PC-9 (cell line): ENCODE measurements around the gene HLCS.

ENCODE experiments used
- EZH2 ChIP-seq: fragments of 200-600 bp; sonication (generic); IDR thresholded peaks from 2 replicates; pipeline ENCODE4 v1.8.0; 2017; ENCODE audit warnings: antibody characterized with exemption, low read depth
- TF ChIP-seq, protein P1 (sequence below): fragments of 200-600 bp; sonication (generic); conservative IDR thresholded peaks from 2 replicates; pipeline ENCODE4 v1.6.1; 2017; ENCODE audit warnings: mixed run types, antibody characterized with exemption, mild to moderate bottlenecking, moderate library complexity

GRCh38 chr21:36946949-36947356, 19.5 kb downstream of the HLCS start:
- TF ChIP-seq, protein P1, sequence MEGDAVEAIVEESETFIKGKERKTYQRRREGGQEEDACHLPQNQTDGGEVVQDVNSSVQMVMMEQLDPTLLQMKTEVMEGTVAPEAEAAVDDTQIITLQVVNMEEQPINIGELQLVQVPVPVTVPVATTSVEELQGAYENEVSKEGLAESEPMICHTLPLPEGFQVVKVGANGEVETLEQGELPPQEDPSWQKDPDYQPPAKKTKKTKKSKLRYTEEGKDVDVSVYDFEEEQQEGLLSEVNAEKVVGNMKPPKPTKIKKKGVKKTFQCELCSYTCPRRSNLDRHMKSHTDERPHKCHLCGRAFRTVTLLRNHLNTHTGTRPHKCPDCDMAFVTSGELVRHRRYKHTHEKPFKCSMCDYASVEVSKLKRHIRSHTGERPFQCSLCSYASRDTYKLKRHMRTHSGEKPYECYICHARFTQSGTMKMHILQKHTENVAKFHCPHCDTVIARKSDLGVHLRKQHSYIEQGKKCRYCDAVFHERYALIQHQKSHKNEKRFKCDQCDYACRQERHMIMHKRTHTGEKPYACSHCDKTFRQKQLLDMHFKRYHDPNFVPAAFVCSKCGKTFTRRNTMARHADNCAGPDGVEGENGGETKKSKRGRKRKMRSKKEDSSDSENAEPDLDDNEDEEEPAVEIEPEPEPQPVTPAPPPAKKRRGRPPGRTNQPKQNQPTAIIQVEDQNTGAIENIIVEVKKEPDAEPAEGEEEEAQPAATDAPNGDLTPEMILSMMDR: no peak
- TF ChIP-seq EZH2: no peak
